ENCODE data around the gene KCNIP1.
"Not testable (repeated sequence)": the region's sequence is repeated elsewhere in the genome, so short reads cannot be mapped to it uniquely, and the experiment has no call there.

KCNIP1 gene

GRCh38 chr5:170538696-170539586 is 35.1 kb downstream of the KCNIP1 start:
- DNase-seq = no peak

GRCh38 chr5:170540271-170540670 is 36.5 kb downstream of the KCNIP1 start:
- no peak for DNase-seq

- no peak for DNase-seq
These were observed 37.4 kb downstream of the KCNIP1 start for GRCh38 chr5:170541146-170541769.

- no peak for DNase-seq
These were observed 39.0 kb downstream of the KCNIP1 start for GRCh38 chr5:170542691-170543293.

- no peak for DNase-seq
These were observed 41.5 kb downstream of the KCNIP1 start for GRCh38 chr5:170545313-170545712.

GRCh38 chr5:170545811-170546210 is 42.0 kb downstream of the KCNIP1 start:
- DNase-seq = no peak

- DNase-seq = no peak
These were observed 42.5 kb downstream of the KCNIP1 start for GRCh38 chr5:170546282-170546681.

GRCh38 chr5:170550382-170550781 is 46.6 kb downstream of the KCNIP1 start:
- DNase-seq = not testable (repeated sequence)

- DNase-seq = no peak
These were observed 47.3 kb downstream of the KCNIP1 start for GRCh38 chr5:170551076-170551475.

GRCh38 chr5:170551622-170552021 is 47.8 kb downstream of the KCNIP1 start:
- no peak for DNase-seq

- no peak for DNase-seq
These were observed 48.8 kb downstream of the KCNIP1 start for GRCh38 chr5:170552621-170553115.

GRCh38 chr5:170553218-170553617 is 49.4 kb downstream of the KCNIP1 start:
- no peak for DNase-seq

GRCh38 chr5:170554521-170555267 is 50.9 kb downstream of the KCNIP1 start:
- DNase-seq = no peak

GRCh38 chr5:170557314-170557713 is 53.5 kb downstream of the KCNIP1 start:
- no peak for DNase-seq

- no peak for DNase-seq
These were observed 55.5 kb downstream of the KCNIP1 start for GRCh38 chr5:170559296-170559695.

- no peak for DNase-seq
These were observed 57.1 kb downstream of the KCNIP1 start for GRCh38 chr5:170560938-170561337.

- no peak for DNase-seq
These were observed 58.5 kb downstream of the KCNIP1 start for GRCh38 chr5:170562166-170562874.

GRCh38 chr5:170562875-170563228 is 59.0 kb downstream of the KCNIP1 start:
- no peak for DNase-seq

GRCh38 chr5:170563824-170564567 is 60.2 kb downstream of the KCNIP1 start:
- no peak for DNase-seq

GRCh38 chr5:170565072-170565471 is 61.3 kb downstream of the KCNIP1 start:
- no peak for DNase-seq

GRCh38 chr5:170569101-170569500 is 65.3 kb downstream of the KCNIP1 start:
- no peak for DNase-seq

- DNase-seq = no peak
These were observed 66.7 kb downstream of the KCNIP1 start for GRCh38 chr5:170570476-170570875.

All from activated CD4-positive, alpha-beta T cell treated with anti-CD3 and anti-CD28 coated beads, Interleukin-2, amount 50 U/mL, for 16 hours (primary cell).